Suprapubic skin (tissue), 4 donors: ENCODE measurements around the gene RPH3AL. TPM values are rescaled to one million over a fixed set of nuclear protein-coding genes. Genes with fewer than 3 reads are reported as not detected.
"Not testable (repeated sequence)": the region's sequence is repeated elsewhere in the genome, so short reads cannot be mapped to it uniquely, and the experiment has no call there.

Experiments used
- DNase-seq, 2 donors: peaks; one replicate each; pipeline ENCODE4 v3.0.0-alpha.2; 2019; ENCODE audit warnings: low spot score in 2 of 2
- H3K27ac ChIP-seq: fragments of 200-600 bp; sonication (generic); one replicate; pipeline ENCODE4 v1.5.1; 2019
- H3K27me3 ChIP-seq: fragments of 200-600 bp; sonication (generic); one replicate; pipeline ENCODE4 v1.5.1; 2019
- H3K36me3 ChIP-seq: fragments of 200-600 bp; sonication (generic); one replicate; pipeline ENCODE4 v1.5.1; 2019
- H3K4me1 ChIP-seq: fragments of 200-600 bp; sonication (generic); one replicate; pipeline ENCODE4 v1.5.1; 2019
- H3K4me3 ChIP-seq: fragments of 200-600 bp; sonication (generic); one replicate; pipeline ENCODE4 v1.5.1; 2019; ENCODE audit warnings: mild to moderate bottlenecking
- H3K9me3 ChIP-seq: fragments of 200-600 bp; sonication (generic); one replicate; pipeline ENCODE4 v1.5.1; 2019
- EP300 ChIP-seq: sonication (generic); formaldehyde crosslinking; IDR thresholded peaks from one replicate; pipeline ENCODE4 v1.6.1; 2017; ENCODE audit warnings: antibody characterized with exemption
- POLR2A ChIP-seq, 2 donors: fragments of 450-650 bp; IDR thresholded peaks; one replicate each; pipeline ENCODE4 v1.6.1; 2017; ENCODE audit warnings: antibody characterized with exemption in 2 of 2, mild to moderate bottlenecking in 2 of 2, moderate library complexity in 2 of 2
- POLR2AphosphoS5 ChIP-seq, 3 donors: sonication (generic); formaldehyde crosslinking; IDR thresholded peaks; one replicate each; pipeline ENCODE4 v1.6.1; 2017; ENCODE audit warnings: antibody characterized with exemption in 3 of 3
- WGBS: methylation state at CpG from one replicate; pipeline ENCODE4 v1.1.5; 2018; 5-methylcytosine and 5-hydroxymethylcytosine counted together
- total RNA-seq, 4 donors: library from RNA; depleted of rRNA; stranded (reverse); fragments of >200 nt; gene quantifications; one replicate each; pipeline ENCODE4 v1.1.0, GENCODE V29; 2016
- TF ChIP-seq, protein P1 (sequence below), 2 donors: fragments of 200-600 bp in 1 of 2; fragments of 450-650 bp in 1 of 2; sonication (generic) in 1 of 2; IDR thresholded peaks; one replicate each; pipeline ENCODE4 v1.5.1; 2016 to 2019; ENCODE audit warnings: antibody characterized with exemption in 2 of 2, mild to moderate bottlenecking in 1 of 2, moderate library complexity in 1 of 2

Gene RPH3AL
- total RNA-seq, 4 donors from 2014 or later: 1.7 to 39.5 (median 10.9) TPM

DNA sequence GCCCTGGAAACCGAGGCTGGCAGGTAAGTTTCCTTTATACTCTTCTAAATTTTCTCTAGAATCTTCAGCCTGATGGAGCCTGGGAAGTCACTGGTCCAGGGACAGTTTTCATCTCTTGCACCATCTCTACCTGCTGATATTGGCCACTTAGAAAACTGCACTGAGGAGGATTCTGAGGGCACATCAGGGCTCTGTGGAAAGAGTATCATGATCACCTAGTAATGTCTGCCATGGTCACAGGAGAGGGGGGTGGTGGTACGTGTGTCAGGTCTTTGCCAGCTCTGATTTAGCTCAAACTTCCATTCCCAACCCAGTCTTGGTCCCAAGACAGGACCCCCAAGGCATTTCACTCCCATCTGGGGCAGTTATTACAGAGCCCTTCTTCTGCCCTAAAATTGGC, 136.0 kb downstream of the RPH3AL start:
- WGBS: 65% methylated on average over 2 of the region's 2 CpGs
- no peak for TF ChIP-seq POLR2AphosphoS5 (IDR thresholded peaks at IDR 0.05)
- TF ChIP-seq EP300: no peak
- no peak for TF ChIP-seq POLR2A (IDR thresholded peaks at IDR 0.05)
- TF ChIP-seq, protein P1, sequence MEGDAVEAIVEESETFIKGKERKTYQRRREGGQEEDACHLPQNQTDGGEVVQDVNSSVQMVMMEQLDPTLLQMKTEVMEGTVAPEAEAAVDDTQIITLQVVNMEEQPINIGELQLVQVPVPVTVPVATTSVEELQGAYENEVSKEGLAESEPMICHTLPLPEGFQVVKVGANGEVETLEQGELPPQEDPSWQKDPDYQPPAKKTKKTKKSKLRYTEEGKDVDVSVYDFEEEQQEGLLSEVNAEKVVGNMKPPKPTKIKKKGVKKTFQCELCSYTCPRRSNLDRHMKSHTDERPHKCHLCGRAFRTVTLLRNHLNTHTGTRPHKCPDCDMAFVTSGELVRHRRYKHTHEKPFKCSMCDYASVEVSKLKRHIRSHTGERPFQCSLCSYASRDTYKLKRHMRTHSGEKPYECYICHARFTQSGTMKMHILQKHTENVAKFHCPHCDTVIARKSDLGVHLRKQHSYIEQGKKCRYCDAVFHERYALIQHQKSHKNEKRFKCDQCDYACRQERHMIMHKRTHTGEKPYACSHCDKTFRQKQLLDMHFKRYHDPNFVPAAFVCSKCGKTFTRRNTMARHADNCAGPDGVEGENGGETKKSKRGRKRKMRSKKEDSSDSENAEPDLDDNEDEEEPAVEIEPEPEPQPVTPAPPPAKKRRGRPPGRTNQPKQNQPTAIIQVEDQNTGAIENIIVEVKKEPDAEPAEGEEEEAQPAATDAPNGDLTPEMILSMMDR (IDR thresholded peaks at IDR 0.05): no peak
- no peaks in the 10 kb centered on the region for H3K4me1 ChIP-seq
- no peaks in the 10 kb centered on the region for H3K36me3 ChIP-seq
- DNase-seq: no peak
- H3K9me3 ChIP-seq: no peaks in the 10 kb centered on the region
- H3K27ac ChIP-seq: no peak overlapping the region
- H3K27me3 ChIP-seq: no peaks in the 10 kb centered on the region
- H3K4me3 ChIP-seq: no peak overlapping the region

DNA sequence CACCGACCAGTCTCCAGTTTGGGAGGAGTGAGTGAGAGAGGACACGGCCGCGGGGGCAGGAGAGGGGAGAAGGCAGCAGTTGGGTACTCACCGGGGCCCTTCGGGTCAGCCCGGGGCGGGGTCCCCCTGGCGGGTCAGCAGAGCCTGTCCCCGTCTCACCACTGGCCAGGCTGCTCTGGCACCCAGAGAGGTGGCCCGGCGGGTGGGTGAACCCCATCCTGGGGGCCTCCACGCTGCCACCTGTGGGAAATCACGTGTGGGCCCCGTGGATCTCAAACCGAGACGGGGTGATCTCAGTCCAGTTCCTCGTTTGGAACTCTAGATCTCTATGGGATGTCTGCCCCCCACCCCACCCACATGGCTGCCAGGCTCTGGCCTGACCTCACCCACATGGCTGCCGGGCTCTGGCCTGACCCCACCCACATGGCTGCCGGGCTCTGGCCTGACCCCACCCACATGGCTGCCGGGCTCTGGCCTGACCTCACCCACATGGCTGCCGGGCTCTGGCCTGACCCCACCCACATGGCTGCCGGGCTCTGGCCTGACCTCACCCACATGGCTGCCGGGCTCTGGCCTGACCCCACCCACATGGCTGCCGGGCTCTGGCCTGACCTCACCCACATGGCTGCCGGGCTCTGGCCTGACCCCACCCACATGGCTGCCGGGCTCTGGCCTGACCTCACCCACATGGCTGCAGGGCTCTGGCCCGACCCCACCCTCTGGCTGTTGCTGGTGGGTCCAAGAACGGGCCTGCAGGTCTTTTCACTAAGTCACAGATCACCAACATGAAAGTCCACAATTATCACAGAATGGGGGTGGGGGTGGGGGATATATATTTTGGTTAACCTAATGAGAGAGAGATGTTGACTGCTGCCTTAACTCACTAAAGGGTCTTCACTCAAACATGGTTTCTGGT, 136.8 kb downstream of the RPH3AL start:
- not testable (repeated sequence) for H3K36me3 ChIP-seq, DNase-seq, H3K4me3 ChIP-seq, H3K27ac ChIP-seq, H3K27me3 ChIP-seq, H3K9me3 ChIP-seq, H3K4me1 ChIP-seq
- WGBS: 82% methylated on average over 5 of the region's 29 CpGs

DNA sequence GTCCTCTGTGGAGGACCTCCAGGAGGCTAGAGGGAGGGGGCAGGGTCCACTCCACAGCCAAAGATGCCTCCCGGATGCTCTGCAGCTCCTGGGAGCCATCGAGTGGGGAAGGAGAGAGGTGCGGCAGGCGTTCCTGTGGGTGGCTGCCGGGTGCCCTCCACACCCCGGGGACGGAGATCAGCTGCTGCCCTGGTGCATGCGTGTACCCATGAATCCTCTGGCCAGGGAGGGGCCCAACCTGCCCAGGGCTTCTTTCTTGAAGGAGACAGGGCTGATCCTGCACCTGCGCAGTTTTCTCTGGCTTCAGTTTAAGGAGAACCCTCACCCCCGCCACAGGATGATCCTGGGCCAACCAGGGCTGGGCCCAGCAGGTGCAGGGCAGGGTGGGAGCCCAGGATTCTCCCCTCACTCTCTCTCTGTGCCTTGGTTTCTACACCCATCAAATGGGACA, 137.7 kb downstream of the RPH3AL start:
- no peaks in the 10 kb centered on the region for H3K4me1 ChIP-seq
- H3K36me3 ChIP-seq: peaks cover 2% of the 10 kb centered on the region
- no peak for TF ChIP-seq POLR2A (IDR thresholded peaks at IDR 0.05)
- TF ChIP-seq, protein P1 (IDR thresholded peaks at IDR 0.05): no peak
- TF ChIP-seq EP300: no peak
- TF ChIP-seq POLR2AphosphoS5 (IDR thresholded peaks at IDR 0.05): no peak
- no peak overlapping the region for H3K27ac ChIP-seq
- WGBS: 83% methylated on average over 2 of the region's 10 CpGs
- no peaks in the 10 kb centered on the region for H3K9me3 ChIP-seq
- no peaks in the 10 kb centered on the region for H3K27me3 ChIP-seq
- no peak for DNase-seq
- H3K4me3 ChIP-seq: no peak overlapping the region

DNA sequence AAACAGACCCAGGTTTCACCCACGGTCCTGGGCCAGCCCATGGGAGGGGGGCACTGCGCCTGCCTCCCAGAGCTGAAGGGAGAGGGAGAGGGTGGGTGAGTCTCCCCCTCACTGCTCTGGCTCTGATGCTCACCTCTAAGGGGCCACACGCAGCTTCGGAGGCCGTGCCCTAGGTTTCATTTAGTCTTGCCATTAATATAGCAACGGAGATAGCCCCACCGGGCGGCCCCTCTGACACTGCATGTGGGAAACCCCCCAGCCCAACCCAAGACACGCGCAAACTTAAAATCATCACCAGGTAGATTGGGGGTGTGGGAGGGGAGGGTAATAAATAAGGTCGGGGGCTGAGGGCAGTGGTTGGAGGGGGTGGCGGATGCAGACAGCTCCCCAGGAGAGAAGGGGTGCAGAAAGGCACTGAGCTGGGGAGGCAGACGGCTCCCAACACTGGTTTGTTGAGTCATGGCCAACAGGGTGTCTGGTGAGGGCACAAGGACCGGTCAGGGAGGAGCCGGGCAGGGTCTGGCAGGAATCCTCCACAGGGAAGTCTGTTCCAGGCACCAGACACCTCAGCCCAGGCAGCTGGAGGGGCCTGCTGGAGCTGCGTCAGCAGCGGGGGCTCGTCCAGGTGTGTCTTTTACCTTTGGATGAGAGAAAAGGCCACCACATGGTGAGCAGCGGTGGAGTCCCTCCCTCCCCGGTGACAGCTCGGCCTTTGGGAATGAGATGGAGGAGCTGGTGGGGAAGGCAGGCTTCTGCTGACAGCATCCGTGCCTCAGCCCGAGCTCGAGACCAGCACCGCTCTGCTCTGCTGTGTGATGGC, 139.1 kb downstream of the RPH3AL start:
- H3K4me1 ChIP-seq: no peaks in the 10 kb centered on the region
- peaks cover 2% of the 10 kb centered on the region for H3K36me3 ChIP-seq
- 90% methylated on average over 14 of the region's 25 CpGs for WGBS
- TF ChIP-seq EP300: no peak
- no peak for TF ChIP-seq POLR2A (IDR thresholded peaks at IDR 0.05)
- TF ChIP-seq, protein P1 (IDR thresholded peaks at IDR 0.05): no peak
- no peak for TF ChIP-seq POLR2AphosphoS5 (IDR thresholded peaks at IDR 0.05)
- no peak overlapping the region for H3K27ac ChIP-seq
- no peaks in the 10 kb centered on the region for H3K9me3 ChIP-seq
- no peak overlapping the region for H3K4me3 ChIP-seq
- H3K27me3 ChIP-seq: no peaks in the 10 kb centered on the region
- DNase-seq: no peak

DNA sequence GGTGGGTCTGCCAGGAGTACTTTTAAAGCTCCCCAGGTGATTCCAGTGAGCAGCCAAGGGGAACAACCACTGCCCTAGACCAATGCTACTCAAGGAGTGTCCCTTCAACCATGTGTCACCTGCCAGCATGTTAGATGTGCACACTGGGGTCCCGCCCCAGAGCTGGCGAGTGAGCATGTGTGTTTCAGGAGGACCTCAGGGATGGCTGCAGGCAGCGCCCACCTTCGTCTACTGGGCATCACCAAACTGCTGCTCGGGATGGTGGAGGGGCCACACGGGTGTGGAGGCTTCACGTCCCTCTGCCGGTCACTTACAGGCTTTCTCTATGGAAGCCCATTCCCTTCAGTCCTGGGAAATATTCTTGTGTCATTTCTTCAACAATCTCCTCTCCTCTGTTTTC, 142.2 kb downstream of the RPH3AL start:
- Histone ChIP-seq H3K36me3 (peaks cover 2% of the 10 kb centered on the region), H3K27ac (no peak overlapping the region), H3K4me3 (no peak overlapping the region), H3K4me1 (no peaks in the 10 kb centered on the region), H3K27me3 (peaks cover 3% of the 10 kb centered on the region), H3K9me3 (no peaks in the 10 kb centered on the region)
- no CpG with 5 or more reads among the region's 8 CpGs for WGBS
- TF ChIP-seq POLR2A (IDR thresholded peaks at IDR 0.05) (no peak), EP300 (no peak), POLR2AphosphoS5 (IDR thresholded peaks at IDR 0.05) (no peak)
- TF ChIP-seq, protein P1 (IDR thresholded peaks at IDR 0.05): no peak
- no peak for DNase-seq
